Measurements from ENCODE around the gene ANGPTL3.
"Not testable (repeated sequence)": the region's sequence is repeated elsewhere in the genome, so short reads cannot be mapped to it uniquely, and the experiment has no call there.

ANGPTL3 gene, protein sequence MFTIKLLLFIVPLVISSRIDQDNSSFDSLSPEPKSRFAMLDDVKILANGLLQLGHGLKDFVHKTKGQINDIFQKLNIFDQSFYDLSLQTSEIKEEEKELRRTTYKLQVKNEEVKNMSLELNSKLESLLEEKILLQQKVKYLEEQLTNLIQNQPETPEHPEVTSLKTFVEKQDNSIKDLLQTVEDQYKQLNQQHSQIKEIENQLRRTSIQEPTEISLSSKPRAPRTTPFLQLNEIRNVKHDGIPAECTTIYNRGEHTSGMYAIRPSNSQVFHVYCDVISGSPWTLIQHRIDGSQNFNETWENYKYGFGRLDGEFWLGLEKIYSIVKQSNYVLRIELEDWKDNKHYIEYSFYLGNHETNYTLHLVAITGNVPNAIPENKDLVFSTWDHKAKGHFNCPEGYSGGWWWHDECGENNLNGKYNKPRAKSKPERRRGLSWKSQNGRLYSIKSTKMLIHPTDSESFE

DNA sequence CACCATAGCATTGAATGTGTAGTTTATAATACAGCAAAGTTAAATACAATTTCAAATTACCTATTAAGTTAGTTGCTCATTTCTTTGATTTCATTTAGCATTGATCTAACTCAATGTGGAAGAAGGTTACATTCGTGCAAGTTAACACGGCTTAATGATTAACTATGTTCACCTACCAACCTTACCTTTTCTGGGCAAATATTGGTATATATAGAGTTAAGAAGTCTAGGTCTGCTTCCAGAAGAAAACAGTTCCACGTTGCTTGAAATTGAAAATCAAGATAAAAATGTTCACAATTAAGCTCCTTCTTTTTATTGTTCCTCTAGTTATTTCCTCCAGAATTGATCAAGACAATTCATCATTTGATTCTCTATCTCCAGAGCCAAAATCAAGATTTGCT is at the start of gene ANGPTL3:
Gene ANGPTL3, plus strand, starts transcription at position 240 of the 400 bp plus-strand sequence. Its CDS starts 47 bp downstream, at position 287.
- no peak for DNase-seq (ENCODE audit: low read depth)
- no peak within 1 kb of the TSS for H3K4me3 ChIP-seq (ENCODE audit: low read depth, low read length)
- TF ChIP-seq, protein P1, sequence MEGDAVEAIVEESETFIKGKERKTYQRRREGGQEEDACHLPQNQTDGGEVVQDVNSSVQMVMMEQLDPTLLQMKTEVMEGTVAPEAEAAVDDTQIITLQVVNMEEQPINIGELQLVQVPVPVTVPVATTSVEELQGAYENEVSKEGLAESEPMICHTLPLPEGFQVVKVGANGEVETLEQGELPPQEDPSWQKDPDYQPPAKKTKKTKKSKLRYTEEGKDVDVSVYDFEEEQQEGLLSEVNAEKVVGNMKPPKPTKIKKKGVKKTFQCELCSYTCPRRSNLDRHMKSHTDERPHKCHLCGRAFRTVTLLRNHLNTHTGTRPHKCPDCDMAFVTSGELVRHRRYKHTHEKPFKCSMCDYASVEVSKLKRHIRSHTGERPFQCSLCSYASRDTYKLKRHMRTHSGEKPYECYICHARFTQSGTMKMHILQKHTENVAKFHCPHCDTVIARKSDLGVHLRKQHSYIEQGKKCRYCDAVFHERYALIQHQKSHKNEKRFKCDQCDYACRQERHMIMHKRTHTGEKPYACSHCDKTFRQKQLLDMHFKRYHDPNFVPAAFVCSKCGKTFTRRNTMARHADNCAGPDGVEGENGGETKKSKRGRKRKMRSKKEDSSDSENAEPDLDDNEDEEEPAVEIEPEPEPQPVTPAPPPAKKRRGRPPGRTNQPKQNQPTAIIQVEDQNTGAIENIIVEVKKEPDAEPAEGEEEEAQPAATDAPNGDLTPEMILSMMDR (IDR thresholded peaks at IDR 0.05; ENCODE audit: control insufficient read depth, extremely low read depth, insufficient read depth): no peak

DNA sequence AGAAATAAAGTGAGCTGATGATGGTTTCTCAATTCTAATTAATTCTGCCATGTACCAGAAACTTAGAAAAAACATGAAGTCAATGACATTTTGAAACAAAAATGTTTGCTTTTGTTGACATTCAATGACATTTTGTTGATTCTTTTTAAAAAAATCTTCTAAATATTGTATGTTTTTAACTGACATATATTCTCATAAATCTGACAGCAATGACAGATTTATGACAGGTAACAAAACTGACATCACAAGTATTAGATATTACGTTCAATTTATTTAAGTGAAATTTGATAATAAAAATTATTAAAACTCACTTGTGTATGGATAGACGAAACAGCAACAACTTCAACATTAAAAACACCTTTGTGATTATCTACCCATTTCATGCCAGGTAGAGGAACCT is 36.0 kb upstream of the ANGPTL3 start:
- H3K4me3 ChIP-seq (ENCODE audit: low read depth, low read length): no peak overlapping the region
- TF ChIP-seq, protein P1 (IDR thresholded peaks at IDR 0.05; ENCODE audit: control insufficient read depth, extremely low read depth, insufficient read depth): no peak
- DNase-seq (ENCODE audit: low read depth): no peak

GRCh38 chr1:62567182-62567581 is 30.1 kb upstream of the ANGPTL3 start:
- DNase-seq (ENCODE audit: low read depth): not testable (repeated sequence)

GRCh38 chr1:62567926-62568325 is 29.4 kb upstream of the ANGPTL3 start:
- DNase-seq (ENCODE audit: low read depth); H3K4me3 ChIP-seq (ENCODE audit: low read depth, low read length): not testable (repeated sequence)

More at GRCh38 chr1:62567182-62567581, 30.1 kb upstream of the ANGPTL3 start:
- H3K4me3 ChIP-seq (ENCODE audit: low read depth, low read length): not testable (repeated sequence)

GRCh38 chr1:62571517-62571916 is 25.8 kb upstream of the ANGPTL3 start:
- DNase-seq (ENCODE audit: low read depth); H3K4me3 ChIP-seq (ENCODE audit: low read depth, low read length): not testable (repeated sequence)

DNA sequence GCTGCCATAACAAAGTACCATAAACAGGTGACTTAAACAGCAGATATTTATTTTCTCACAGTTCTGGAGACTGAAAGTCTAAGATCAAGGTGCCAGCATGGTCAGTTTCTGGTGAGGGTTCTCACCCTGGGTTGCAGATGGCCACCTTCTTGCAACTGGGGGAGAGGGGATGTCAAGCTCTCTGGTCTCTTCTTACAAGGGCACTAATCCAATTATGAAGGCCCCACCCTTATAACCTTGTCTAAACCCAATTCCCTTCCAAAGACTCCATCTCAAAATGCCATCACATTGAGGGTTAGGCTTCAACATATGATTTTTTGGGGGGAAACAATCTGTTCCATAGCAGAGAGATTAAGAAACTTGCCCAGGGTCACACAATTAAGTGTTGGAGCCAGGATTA is 24.8 kb upstream of the ANGPTL3 start:
- TF ChIP-seq, protein P1 (IDR thresholded peaks at IDR 0.05; ENCODE audit: control insufficient read depth, extremely low read depth, insufficient read depth): no peak
- no peak for DNase-seq (ENCODE audit: low read depth)
- no peak overlapping the region for H3K4me3 ChIP-seq (ENCODE audit: low read depth, low read length)

- TF ChIP-seq, protein P1 (IDR thresholded peaks at IDR 0.05; ENCODE audit: control insufficient read depth, extremely low read depth, insufficient read depth): no peak
- H3K4me3 ChIP-seq (ENCODE audit: low read depth, low read length): no peak overlapping the region
- DNase-seq (ENCODE audit: low read depth): no peak
These were observed 23.6 kb upstream of the ANGPTL3 start for GRCh38 chr1:62573675-62574074.

DNA sequence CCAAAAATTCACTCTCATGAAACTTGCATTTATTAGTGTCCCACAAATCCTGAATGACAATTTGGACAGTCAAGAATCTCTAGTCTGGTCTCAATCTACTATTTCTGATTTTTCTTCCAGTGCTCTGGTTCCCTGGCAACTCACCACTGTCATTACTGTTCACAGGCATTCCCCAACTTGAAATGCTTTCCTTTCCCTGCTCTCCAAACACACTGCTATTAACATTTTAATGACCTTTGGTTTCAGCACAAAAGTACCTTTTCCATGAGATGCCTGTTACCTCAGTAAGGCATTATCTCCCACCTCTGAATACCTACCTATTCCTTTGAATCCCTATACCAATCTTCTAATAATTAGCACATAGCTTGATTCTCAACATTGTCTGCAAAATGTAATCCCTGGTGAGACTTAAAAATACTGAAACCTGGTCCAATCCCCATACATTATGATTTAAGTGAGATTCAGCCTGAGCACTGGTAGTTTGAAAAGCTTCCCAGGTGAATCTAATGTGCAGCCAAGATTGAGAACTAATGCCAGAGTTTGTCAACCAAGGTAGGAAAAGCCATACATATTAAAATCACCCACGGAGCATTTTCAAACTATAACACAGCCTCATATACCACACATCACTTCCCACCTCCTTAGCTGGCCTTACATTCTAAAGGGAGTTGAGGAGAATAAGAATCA is 11.7 kb upstream of the ANGPTL3 start:
- no peak overlapping the region for H3K4me3 ChIP-seq (ENCODE audit: low read depth, low read length)
- no peak for DNase-seq (ENCODE audit: low read depth)
- TF ChIP-seq, protein P1 (IDR thresholded peaks at IDR 0.05; ENCODE audit: control insufficient read depth, extremely low read depth, insufficient read depth): no peak

Measured in LNCaP clone FGC (cell line).